Measurements from ENCODE around the gene HLA-DMA.

DNA sequence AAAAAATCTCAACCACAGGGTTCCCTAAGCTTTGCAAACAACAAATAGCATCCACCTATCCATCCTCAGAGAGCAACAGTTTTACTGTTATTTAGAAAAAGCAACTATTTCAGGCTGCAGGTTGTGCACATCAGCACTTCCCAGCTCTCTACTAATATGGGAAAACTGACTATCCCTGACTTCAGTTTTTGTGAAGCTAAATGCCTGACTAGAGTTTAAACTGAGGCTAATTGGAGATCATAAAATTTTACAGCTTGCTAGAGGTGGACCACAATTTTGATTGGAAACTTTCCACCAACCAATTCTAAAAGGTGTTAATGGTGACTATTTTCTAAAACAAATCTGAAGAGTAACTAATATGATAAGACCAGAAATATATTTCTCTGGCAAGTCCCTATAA lies 48.9 kb downstream of the HLA-DMA start:
- TF ChIP-seq, protein P1, sequence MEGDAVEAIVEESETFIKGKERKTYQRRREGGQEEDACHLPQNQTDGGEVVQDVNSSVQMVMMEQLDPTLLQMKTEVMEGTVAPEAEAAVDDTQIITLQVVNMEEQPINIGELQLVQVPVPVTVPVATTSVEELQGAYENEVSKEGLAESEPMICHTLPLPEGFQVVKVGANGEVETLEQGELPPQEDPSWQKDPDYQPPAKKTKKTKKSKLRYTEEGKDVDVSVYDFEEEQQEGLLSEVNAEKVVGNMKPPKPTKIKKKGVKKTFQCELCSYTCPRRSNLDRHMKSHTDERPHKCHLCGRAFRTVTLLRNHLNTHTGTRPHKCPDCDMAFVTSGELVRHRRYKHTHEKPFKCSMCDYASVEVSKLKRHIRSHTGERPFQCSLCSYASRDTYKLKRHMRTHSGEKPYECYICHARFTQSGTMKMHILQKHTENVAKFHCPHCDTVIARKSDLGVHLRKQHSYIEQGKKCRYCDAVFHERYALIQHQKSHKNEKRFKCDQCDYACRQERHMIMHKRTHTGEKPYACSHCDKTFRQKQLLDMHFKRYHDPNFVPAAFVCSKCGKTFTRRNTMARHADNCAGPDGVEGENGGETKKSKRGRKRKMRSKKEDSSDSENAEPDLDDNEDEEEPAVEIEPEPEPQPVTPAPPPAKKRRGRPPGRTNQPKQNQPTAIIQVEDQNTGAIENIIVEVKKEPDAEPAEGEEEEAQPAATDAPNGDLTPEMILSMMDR (IDR thresholded peaks at IDR 0.05), result no peak
- no peak for TF ChIP-seq POLR2A (IDR thresholded peaks at IDR 0.05)

Data from body of pancreas (tissue), 4 donors.